Measurements from ENCODE around the gene THAP6. TPM values are rescaled to one million over a fixed set of nuclear protein-coding genes. Genes with fewer than 3 reads are reported as not detected.

The THAP6 gene
- total and polyA plus RNA-seq, 4 experiments from 2014 or later: 12.9 to 43.4 (median 25.8) TPM

DNA sequence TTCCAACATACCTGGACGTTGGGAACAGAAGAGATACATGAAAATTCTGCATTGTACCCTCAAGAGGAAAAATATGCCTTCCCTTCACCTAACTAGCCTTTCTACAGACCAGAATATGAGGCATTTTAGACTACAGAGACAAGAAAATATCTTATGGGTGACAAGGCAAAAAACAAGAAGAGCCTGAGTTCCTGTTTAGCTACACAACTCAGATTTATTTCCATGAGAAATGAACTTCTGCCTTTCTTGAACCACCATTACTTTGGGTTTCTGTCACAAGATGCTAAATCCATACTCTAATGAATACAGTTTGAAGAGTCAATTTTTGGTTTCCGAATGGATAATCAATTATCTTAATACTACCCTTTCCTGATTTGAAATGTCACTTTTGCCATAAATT, 18.8 kb upstream of the THAP6 start:
- ChIA-PET POLR2A (ENCODE audit: partially characterized antibody) (interaction anchor here (1.6 kb wide), 1 partner anchor 19 kb away, joined by 3 read pairs; the partner anchor contains the start of genes RCHY1 and THAP6), CTCF (ENCODE audit: partially characterized antibody) (no interaction called here)
- peaks cover 10 to 44% (median 42%) of the 10 kb centered on the region in 4 donors for H3K4me1 Mint-ChIP-seq
- Histone ChIP-seq H3K4me1 (ENCODE audit: insufficient read depth, low read length) (peaks cover 14% of the 10 kb centered on the region), H3K27me3 (ENCODE audit: insufficient read depth, low read length) (no peaks in the 10 kb centered on the region), H3K27ac (ENCODE audit: low read depth, low read length) (no peak overlapping the region), H3K36me3 (ENCODE audit: insufficient read depth, low read length) (peaks cover 34% of the 10 kb centered on the region), H3K4me3 (ENCODE audit: low read length in 2 of 2) (no peak overlapping the region), H3K9me3 (ENCODE audit: control insufficient read depth in 1 of 2, low read length in 2 of 2) (no peaks in the 10 kb centered on the region)
- peak overlapping the region in 1 of 7 donors; percentile 53 for H3K27ac Mint-ChIP-seq
- no peaks in the 10 kb centered on the region for H3K27me3 Mint-ChIP-seq
- H3K36me3 Mint-ChIP-seq: peaks cover 50 to 79% of the 10 kb centered on the region in 2 donors
- intact Hi-C loops (cut with micrococcal nuclease): no loop called here
- no peak overlapping the region for H3K4me3 Mint-ChIP-seq
- no peak for DNase-seq
- no peaks in the 10 kb centered on the region for H3K9me3 Mint-ChIP-seq

GRCh38 chr4:75496406-75496805, 17.9 kb upstream of the THAP6 start:
- Mint-ChIP-seq H3K4me1 (peaks cover 11 to 44% (median 42%) of the 10 kb centered on the region in 4 donors), H3K36me3 (peaks cover 48 to 78% of the 10 kb centered on the region in 2 donors), H3K27me3 (no peaks in the 10 kb centered on the region), H3K4me3 (no peak overlapping the region), H3K27ac (peak overlapping the region in 4 of 7 donors; percentile 11 to 80 (median 56)), H3K9me3 (no peaks in the 10 kb centered on the region)
- H3K36me3 ChIP-seq (ENCODE audit: insufficient read depth, low read length): peaks cover 29% of the 10 kb centered on the region
- H3K9me3 ChIP-seq (ENCODE audit: control insufficient read depth in 1 of 2, low read length in 2 of 2): no peaks in the 10 kb centered on the region
- no peaks in the 10 kb centered on the region for H3K27me3 ChIP-seq (ENCODE audit: insufficient read depth, low read length)
- ChIA-PET POLR2A (ENCODE audit: partially characterized antibody) (no interaction called here), CTCF (ENCODE audit: partially characterized antibody) (no interaction called here)
- no peak overlapping the region for H3K4me3 ChIP-seq (ENCODE audit: low read length in 2 of 2)
- H3K4me1 ChIP-seq (ENCODE audit: insufficient read depth, low read length): peaks cover 14% of the 10 kb centered on the region
- intact Hi-C loops (cut with micrococcal nuclease): no loop called here
- H3K27ac ChIP-seq (ENCODE audit: low read depth, low read length): no peak overlapping the region
- no peak for DNase-seq

DNA sequence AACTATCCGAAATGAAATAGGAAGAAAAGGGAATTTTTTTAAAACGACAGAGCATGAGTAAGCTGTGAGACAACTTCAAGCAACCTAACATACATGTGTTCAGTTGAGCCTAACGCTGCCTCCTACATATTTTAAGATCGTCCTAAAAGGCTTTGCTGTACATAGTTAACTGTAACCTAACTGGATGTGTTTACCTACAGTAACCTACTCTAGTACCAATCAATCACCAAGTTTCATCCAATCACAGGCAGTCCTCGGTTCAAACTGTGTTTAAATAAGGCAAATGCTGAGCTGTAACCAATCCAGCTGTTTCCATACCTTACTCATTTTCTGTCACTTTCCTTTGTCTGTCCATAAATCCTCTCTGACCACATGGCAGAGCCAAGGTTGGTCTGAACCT, 17.1 kb upstream of the THAP6 start:
- no peaks in the 10 kb centered on the region for H3K27me3 ChIP-seq (ENCODE audit: insufficient read depth, low read length)
- peaks cover 45 to 77% of the 10 kb centered on the region in 2 donors for H3K36me3 Mint-ChIP-seq
- no peak overlapping the region for H3K27ac ChIP-seq (ENCODE audit: low read depth, low read length)
- DNase-seq: no peak
- H3K36me3 ChIP-seq (ENCODE audit: insufficient read depth, low read length): peaks cover 25% of the 10 kb centered on the region
- no peaks in the 10 kb centered on the region for H3K27me3 Mint-ChIP-seq
- CTCF ChIA-PET (ENCODE audit: partially characterized antibody): interaction anchor here (0.7 kb wide), 1 partner anchor 139 kb away, joined by 3 read pairs; no protein-coding TSS in a partner anchor
- no peak overlapping the region for H3K4me3 ChIP-seq (ENCODE audit: low read length in 2 of 2)
- H3K27ac Mint-ChIP-seq: peak overlapping the region in 1 of 7 donors; percentile 19
- peaks cover 11 to 44% (median 42%) of the 10 kb centered on the region in 4 donors for H3K4me1 Mint-ChIP-seq
- H3K4me1 ChIP-seq (ENCODE audit: insufficient read depth, low read length): peaks cover 14% of the 10 kb centered on the region
- POLR2A ChIA-PET (ENCODE audit: partially characterized antibody): no interaction called here
- H3K4me3 Mint-ChIP-seq: no peak overlapping the region
- no peaks in the 10 kb centered on the region for H3K9me3 ChIP-seq (ENCODE audit: control insufficient read depth in 1 of 2, low read length in 2 of 2)
- intact Hi-C loops (cut with micrococcal nuclease): no loop called here
- H3K9me3 Mint-ChIP-seq: no peaks in the 10 kb centered on the region

- peaks cover 11 to 44% (median 42%) of the 10 kb centered on the region in 4 donors for H3K4me1 Mint-ChIP-seq
- peaks cover 45 to 76% of the 10 kb centered on the region in 2 donors for H3K36me3 Mint-ChIP-seq
- Histone ChIP-seq H3K36me3 (ENCODE audit: insufficient read depth, low read length) (peaks cover 26% of the 10 kb centered on the region), H3K27me3 (ENCODE audit: insufficient read depth, low read length) (no peaks in the 10 kb centered on the region), H3K9me3 (ENCODE audit: control insufficient read depth in 1 of 2, low read length in 2 of 2) (no peaks in the 10 kb centered on the region), H3K27ac (ENCODE audit: low read depth, low read length) (no peak overlapping the region), H3K4me1 (ENCODE audit: insufficient read depth, low read length) (peaks cover 14% of the 10 kb centered on the region), H3K4me3 (ENCODE audit: low read length in 2 of 2) (no peak overlapping the region)
- intact Hi-C loops (cut with micrococcal nuclease): no loop called here
- ChIA-PET CTCF (ENCODE audit: partially characterized antibody) (interaction anchor here (0.7 kb wide), 1 partner anchor 139 kb away, joined by 3 read pairs; no protein-coding TSS in a partner anchor), POLR2A (ENCODE audit: partially characterized antibody) (no interaction called here)
- peak overlapping the region in 1 of 8 donors; percentile 36 for H3K4me3 Mint-ChIP-seq
- no peaks in the 10 kb centered on the region for H3K27me3 Mint-ChIP-seq
- no peaks in the 10 kb centered on the region for H3K9me3 Mint-ChIP-seq
- peak overlapping the region in 3 of 7 donors; percentile 27 to 54 (median 44) for H3K27ac Mint-ChIP-seq
- DNase-seq: no peak
Observed at GRCh38 chr4:75498041-75498440, 16.2 kb upstream of the THAP6 start.

DNA sequence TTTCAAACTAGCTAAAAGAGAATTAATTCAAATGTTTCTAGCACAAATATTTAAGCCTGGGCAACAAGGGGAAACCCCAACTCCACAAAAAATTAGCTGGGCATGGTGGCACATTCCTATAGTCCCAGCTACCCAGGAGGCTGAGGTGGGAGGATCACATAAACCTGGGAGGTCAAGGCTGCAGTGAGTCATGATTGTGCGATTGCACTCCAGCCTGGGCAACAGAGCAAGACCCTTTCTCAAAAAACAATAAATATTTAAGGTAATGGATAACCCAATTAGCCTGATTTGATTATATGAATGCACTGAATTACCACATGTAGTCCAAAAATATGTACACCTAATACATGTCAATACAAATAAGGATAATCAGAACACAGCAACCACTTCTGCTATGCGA, 14.4 kb upstream of the THAP6 start:
- POLR2A ChIA-PET (ENCODE audit: partially characterized antibody): interaction anchor here (2.2 kb wide), 1 partner anchor 15 kb away, joined by 9 read pairs; the partner anchor contains the start of genes RCHY1 and THAP6
- no peak overlapping the region for H3K4me3 Mint-ChIP-seq
- H3K27me3 Mint-ChIP-seq: no peaks in the 10 kb centered on the region
- Histone ChIP-seq H3K4me3 (ENCODE audit: low read length in 2 of 2) (no peak overlapping the region), H3K36me3 (ENCODE audit: insufficient read depth, low read length) (peaks cover 26% of the 10 kb centered on the region), H3K27ac (ENCODE audit: low read depth, low read length) (no peak overlapping the region), H3K4me1 (ENCODE audit: insufficient read depth, low read length) (peaks cover 14% of the 10 kb centered on the region), H3K27me3 (ENCODE audit: insufficient read depth, low read length) (no peaks in the 10 kb centered on the region), H3K9me3 (ENCODE audit: control insufficient read depth in 1 of 2, low read length in 2 of 2) (no peaks in the 10 kb centered on the region)
- peaks cover 14 to 42% (median 41%) of the 10 kb centered on the region in 4 donors for H3K4me1 Mint-ChIP-seq
- CTCF ChIA-PET (ENCODE audit: partially characterized antibody): interaction anchor here (1.2 kb wide), 1 partner anchor 15 kb away, joined by 3 read pairs; no protein-coding TSS in a partner anchor
- H3K36me3 Mint-ChIP-seq: peaks cover 45 to 78% of the 10 kb centered on the region in 2 donors
- intact Hi-C loops (cut with micrococcal nuclease): no loop called here
- no peaks in the 10 kb centered on the region for H3K9me3 Mint-ChIP-seq
- peak overlapping the region in 2 of 7 donors; percentile 29 to 47 for H3K27ac Mint-ChIP-seq
- DNase-seq: no peak

DNA sequence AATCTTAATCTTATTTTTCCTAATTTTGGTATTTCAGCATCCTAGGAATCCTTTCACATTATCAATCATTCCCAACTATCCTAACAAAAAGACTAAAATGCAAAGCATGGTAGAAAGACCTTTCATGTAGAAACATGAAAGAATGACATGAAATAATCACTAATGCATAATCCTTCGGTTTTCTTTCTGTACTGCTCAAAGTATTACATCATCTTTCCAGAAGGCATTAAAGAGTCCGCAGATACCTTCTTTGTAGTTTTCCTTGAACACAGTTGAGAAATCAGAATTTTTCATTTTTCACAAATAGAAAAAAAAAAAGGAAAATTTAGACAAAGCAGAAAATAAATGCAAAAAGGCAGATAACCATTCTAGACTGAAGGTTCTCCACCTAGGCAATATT, 11.6 kb upstream of the THAP6 start:
- H3K36me3 ChIP-seq (ENCODE audit: insufficient read depth, low read length): peaks cover 20% of the 10 kb centered on the region
- DNase-seq: no peak
- POLR2A ChIA-PET (ENCODE audit: partially characterized antibody): no interaction called here
- H3K4me1 ChIP-seq (ENCODE audit: insufficient read depth, low read length): peaks cover under 1% of the 10 kb centered on the region
- peaks cover 16 to 43% (median 34%) of the 10 kb centered on the region in 4 donors for H3K4me1 Mint-ChIP-seq
- CTCF ChIA-PET (ENCODE audit: partially characterized antibody): no interaction called here
- intact Hi-C loops (cut with micrococcal nuclease): no loop called here
- H3K9me3 Mint-ChIP-seq: peaks cover 0 to 1% (median 0%) of the 10 kb centered on the region in 8 donors
- no peak overlapping the region for H3K27ac ChIP-seq (ENCODE audit: low read depth, low read length)
- peaks cover 52 to 81% of the 10 kb centered on the region in 2 donors for H3K36me3 Mint-ChIP-seq
- no peak overlapping the region for H3K27ac Mint-ChIP-seq
- no peaks in the 10 kb centered on the region for H3K27me3 Mint-ChIP-seq
- no peaks in the 10 kb centered on the region for H3K9me3 ChIP-seq (ENCODE audit: control insufficient read depth in 1 of 2, low read length in 2 of 2)
- H3K27me3 ChIP-seq (ENCODE audit: insufficient read depth, low read length): no peaks in the 10 kb centered on the region
- no peak overlapping the region for H3K4me3 Mint-ChIP-seq
- no peak overlapping the region for H3K4me3 ChIP-seq (ENCODE audit: low read length in 2 of 2)

DNA sequence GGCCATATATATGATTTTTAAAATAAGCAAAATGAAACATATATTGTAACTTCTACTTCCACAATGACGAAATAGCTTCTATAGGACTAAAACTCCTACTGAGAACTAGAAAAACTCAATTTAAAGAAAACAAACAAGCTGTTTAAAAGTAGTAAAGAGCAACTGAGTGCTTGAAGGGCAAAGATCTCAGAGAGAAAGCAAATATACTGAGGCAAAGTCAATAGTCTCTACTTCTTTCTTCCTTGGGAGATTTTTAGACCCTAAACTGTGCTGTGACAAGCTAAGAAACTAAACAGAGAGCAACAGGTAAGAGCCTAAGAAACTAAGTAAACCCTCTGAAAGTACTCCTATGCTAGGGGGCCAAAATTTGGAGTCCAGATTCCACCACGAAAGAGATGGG, 8.6 kb upstream of the THAP6 start:
- DNase-seq: no peak
- Mint-ChIP-seq H3K4me3 (no peak overlapping the region), H3K9me3 (peaks cover 0 to 1% (median 0%) of the 10 kb centered on the region in 8 donors), H3K4me1 (peaks cover 17 to 28% (median 21%) of the 10 kb centered on the region in 4 donors), H3K27ac (peak overlapping the region in 4 of 7 donors; percentile 31 to 57 (median 52)), H3K27me3 (no peaks in the 10 kb centered on the region), H3K36me3 (peaks cover 31 to 61% of the 10 kb centered on the region in 2 donors)
- Histone ChIP-seq H3K27me3 (ENCODE audit: insufficient read depth, low read length) (no peaks in the 10 kb centered on the region), H3K4me1 (ENCODE audit: insufficient read depth, low read length) (peaks cover 18% of the 10 kb centered on the region), H3K4me3 (ENCODE audit: low read length in 2 of 2) (no peak overlapping the region), H3K27ac (ENCODE audit: low read depth, low read length) (no peak overlapping the region), H3K36me3 (ENCODE audit: insufficient read depth, low read length) (peaks cover 26% of the 10 kb centered on the region), H3K9me3 (ENCODE audit: control insufficient read depth in 1 of 2, low read length in 2 of 2) (no peaks in the 10 kb centered on the region)
- intact Hi-C loops (cut with micrococcal nuclease): no loop called here
- CTCF ChIA-PET (ENCODE audit: partially characterized antibody): interaction anchor here (1.7 kb wide), 1 partner anchor 9 kb away, joined by 5 read pairs; the partner anchor contains the start of genes RCHY1 and THAP6
- POLR2A ChIA-PET (ENCODE audit: partially characterized antibody): interaction anchor here (2.1 kb wide), 1 partner anchor 9 kb away, joined by 14 read pairs; the partner anchor contains the start of genes RCHY1 and THAP6
